ENCODE results near the gene GAB2. TPM values are rescaled to one million over a fixed set of nuclear protein-coding genes. Genes with fewer than 3 reads are reported as not detected.

The GAB2 gene
- total RNA-seq, 1 donor, result 8.2 TPM

- H3K4me3 ChIP-seq (ENCODE audit: low read depth, low read length), result no peak overlapping the region
- DNase-seq (ENCODE audit: low read depth), result no peak
- TF ChIP-seq, protein P1, sequence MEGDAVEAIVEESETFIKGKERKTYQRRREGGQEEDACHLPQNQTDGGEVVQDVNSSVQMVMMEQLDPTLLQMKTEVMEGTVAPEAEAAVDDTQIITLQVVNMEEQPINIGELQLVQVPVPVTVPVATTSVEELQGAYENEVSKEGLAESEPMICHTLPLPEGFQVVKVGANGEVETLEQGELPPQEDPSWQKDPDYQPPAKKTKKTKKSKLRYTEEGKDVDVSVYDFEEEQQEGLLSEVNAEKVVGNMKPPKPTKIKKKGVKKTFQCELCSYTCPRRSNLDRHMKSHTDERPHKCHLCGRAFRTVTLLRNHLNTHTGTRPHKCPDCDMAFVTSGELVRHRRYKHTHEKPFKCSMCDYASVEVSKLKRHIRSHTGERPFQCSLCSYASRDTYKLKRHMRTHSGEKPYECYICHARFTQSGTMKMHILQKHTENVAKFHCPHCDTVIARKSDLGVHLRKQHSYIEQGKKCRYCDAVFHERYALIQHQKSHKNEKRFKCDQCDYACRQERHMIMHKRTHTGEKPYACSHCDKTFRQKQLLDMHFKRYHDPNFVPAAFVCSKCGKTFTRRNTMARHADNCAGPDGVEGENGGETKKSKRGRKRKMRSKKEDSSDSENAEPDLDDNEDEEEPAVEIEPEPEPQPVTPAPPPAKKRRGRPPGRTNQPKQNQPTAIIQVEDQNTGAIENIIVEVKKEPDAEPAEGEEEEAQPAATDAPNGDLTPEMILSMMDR (IDR thresholded peaks at IDR 0.05; ENCODE audit: insufficient read depth, low read depth, low read length), result no peak
Observed at GRCh38 chr11:78291503-78292108, 126.0 kb downstream of the GAB2 start.

DNA sequence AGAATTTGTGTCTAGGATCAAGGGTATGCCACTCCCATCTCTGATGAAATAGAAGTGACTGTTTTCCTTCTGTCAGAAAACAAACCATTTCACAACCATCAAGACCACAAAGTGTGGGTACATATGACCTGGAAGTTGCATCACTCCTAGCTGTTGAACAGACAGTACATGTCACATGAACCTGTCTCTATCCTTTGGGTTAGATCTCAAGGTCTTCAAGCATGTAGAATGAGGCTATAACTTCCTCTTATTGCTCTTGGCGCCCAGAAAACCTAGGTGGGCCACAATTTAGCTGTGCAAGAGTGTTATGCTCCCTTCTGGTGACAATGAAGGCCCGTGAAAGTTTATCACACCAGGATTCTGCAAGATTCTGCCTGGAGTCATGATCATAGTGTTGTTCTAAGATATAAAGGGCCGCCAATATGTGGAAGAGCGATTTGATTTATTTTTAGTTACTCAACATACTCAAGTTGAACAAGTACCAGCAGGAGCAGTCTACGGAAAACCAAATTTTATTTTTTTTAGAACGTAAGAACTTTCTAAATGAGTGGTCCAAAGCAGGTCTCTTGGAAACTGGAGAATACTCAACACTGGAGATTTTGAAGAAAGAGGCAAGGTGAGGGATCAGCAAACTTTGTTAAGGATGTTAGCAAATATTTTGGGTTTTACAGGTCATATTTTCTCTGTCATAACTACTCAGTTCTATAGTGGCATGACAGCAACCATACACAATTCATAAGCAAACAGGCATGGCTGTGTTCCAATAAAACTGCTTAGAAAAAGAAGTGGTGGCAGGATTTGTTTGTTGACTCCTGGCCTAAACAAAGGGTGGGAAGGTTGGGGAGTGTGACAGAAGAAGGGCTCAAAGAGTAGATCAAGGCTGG is 127.1 kb downstream of the GAB2 start:
- H3K4me3 ChIP-seq (ENCODE audit: low read depth, low read length), result no peak overlapping the region
- DNase-seq (ENCODE audit: low read depth), result peak; percentile 95
- TF ChIP-seq, protein P1 (IDR thresholded peaks at IDR 0.05; ENCODE audit: insufficient read depth, low read depth, low read length), result no peak

GRCh38 chr11:78289552-78290292 is 127.9 kb downstream of the GAB2 start:
- no peak for DNase-seq (ENCODE audit: low read depth)

GRCh38 chr11:78284260-78284659 is 133.4 kb downstream of the GAB2 start:
- TF ChIP-seq, protein P1 (IDR thresholded peaks at IDR 0.05; ENCODE audit: insufficient read depth, low read depth, low read length), result no peak
- H3K4me3 ChIP-seq (ENCODE audit: low read depth, low read length), result no peak overlapping the region
- no peak for DNase-seq (ENCODE audit: low read depth)

More at GRCh38 chr11:78289552-78290292, 127.9 kb downstream of the GAB2 start:
- no peak overlapping the region for H3K4me3 ChIP-seq (ENCODE audit: low read depth, low read length)
- TF ChIP-seq, protein P1 (IDR thresholded peaks at IDR 0.05; ENCODE audit: insufficient read depth, low read depth, low read length), result no peak

DNA sequence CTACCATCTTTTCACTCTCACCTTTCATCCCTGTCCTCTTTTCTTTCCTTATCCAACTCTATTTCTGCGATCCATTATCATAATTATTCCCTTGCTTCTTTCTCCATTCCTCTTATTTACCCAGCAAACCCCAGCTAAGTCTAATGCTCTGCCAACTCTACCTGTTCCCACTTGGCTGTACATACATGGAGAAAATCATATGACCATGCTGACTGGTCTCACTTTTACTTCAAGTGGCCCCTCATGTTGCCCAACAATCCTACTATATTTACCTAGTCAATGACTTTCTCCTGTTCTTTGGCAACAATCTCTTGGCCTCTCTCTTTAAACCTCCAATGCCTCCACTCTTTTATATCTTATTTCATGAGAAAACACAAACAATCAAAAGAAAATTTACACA is 134.8 kb downstream of the GAB2 start:
- no peak overlapping the region for H3K4me3 ChIP-seq (ENCODE audit: low read depth, low read length)
- TF ChIP-seq, protein P1 (IDR thresholded peaks at IDR 0.05; ENCODE audit: insufficient read depth, low read depth, low read length), result no peak
- no peak for DNase-seq (ENCODE audit: low read depth)

- no peak overlapping the region for H3K4me3 ChIP-seq (ENCODE audit: low read depth, low read length)
- TF ChIP-seq, protein P1 (IDR thresholded peaks at IDR 0.05; ENCODE audit: insufficient read depth, low read depth, low read length), result no peak
- peak; percentile 32 for DNase-seq (ENCODE audit: low read depth)
Observed at GRCh38 chr11:78281511-78281910, 136.1 kb downstream of the GAB2 start.

Measured in fibroblast of villous mesenchyme (primary cell).